ENCODE results near the gene PM20D1.

The PM20D1 gene

DNA sequence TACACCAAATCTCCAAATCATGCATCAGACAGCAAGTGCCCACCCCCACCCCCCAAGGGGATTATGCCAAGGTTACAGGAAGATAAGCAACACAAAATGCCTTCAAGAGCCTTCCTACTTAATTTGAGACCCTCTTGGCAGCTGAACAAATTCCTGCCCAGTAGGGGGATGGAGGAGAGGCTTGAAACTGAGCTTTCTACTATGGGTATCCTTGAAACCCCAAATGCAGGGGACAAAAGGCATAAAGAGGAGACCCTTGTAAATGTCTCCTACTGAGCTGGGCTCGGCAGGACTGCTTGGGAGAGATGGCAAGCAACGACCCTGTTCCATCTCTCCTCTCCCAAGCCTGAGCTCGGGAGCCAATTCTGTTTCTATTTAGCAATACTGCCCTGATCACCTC is 40.5 kb downstream of the PM20D1 start:
- H3K27ac ChIP-seq (ENCODE audit: low read depth, low read length), result no peak overlapping the region
- no peaks in the 10 kb centered on the region for H3K9me3 ChIP-seq (ENCODE audit: control insufficient read depth in 1 of 2, low read length in 2 of 2)
- H3K4me3 ChIP-seq (ENCODE audit: low read depth in 1 of 2, low read length in 2 of 2), result no peak overlapping the region
- H3K9ac ChIP-seq (ENCODE audit: low read depth in 1 of 2, low read length in 2 of 2), result no peak overlapping the region
- H3K4me1 ChIP-seq (ENCODE audit: control insufficient read depth in 1 of 2, insufficient read depth in 2 of 2, low read length in 2 of 2), result peaks cover 15 to 26% of the 10 kb centered on the region in 2 donors
- peaks cover 0 to 5% of the 10 kb centered on the region in 2 donors for H3K36me3 ChIP-seq (ENCODE audit: control insufficient read depth in 1 of 2, insufficient read depth in 2 of 2, low read length in 2 of 2)
- peaks cover 0 to 8% of the 10 kb centered on the region in 2 donors for H3K27me3 ChIP-seq (ENCODE audit: control insufficient read depth in 1 of 2, insufficient read depth in 2 of 2, low read length in 2 of 2)

DNA sequence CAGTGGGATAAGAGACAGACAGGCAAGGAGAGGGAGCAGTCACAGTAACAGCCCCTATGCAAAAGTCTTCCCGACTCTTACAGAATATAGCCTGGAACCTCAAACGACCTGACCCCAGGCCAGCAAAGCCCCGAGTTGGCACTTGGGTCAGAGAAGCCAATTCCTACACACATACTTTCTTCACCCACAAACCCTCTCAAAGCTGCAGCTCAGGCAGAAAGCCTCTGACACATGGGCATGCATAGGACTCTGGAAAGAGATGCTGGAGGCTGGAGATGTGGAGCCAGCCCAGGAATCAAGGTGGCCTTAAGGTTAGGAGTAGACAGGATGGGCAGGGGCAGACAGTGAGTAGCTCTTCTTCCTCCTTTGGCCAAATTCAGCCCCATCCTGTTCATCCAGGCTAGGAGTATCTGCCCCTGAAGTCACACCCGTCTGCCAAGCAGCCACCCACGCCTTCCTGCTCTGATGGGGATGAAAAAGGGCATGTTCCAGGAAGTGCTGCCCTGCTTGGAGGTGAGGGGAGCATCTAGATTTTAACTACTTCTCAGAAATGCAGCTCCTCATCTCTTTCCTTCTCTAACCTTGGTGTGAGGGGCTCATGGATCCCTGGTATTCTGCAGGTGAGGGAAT is 44.7 kb downstream of the PM20D1 start:
- Histone ChIP-seq H3K36me3 (ENCODE audit: control insufficient read depth in 1 of 2, insufficient read depth in 2 of 2, low read length in 2 of 2) (peaks cover 0 to 5% of the 10 kb centered on the region in 2 donors), H3K4me1 (ENCODE audit: control insufficient read depth in 1 of 2, insufficient read depth in 2 of 2, low read length in 2 of 2) (peaks cover 0 to 6% of the 10 kb centered on the region in 2 donors), H3K4me3 (ENCODE audit: low read depth in 1 of 2, low read length in 2 of 2) (no peak overlapping the region), H3K9me3 (ENCODE audit: control insufficient read depth in 1 of 2, low read length in 2 of 2) (no peaks in the 10 kb centered on the region), H3K27ac (ENCODE audit: low read depth, low read length) (no peak overlapping the region), H3K9ac (ENCODE audit: low read depth in 1 of 2, low read length in 2 of 2) (no peak overlapping the region), H3K27me3 (ENCODE audit: control insufficient read depth in 1 of 2, insufficient read depth in 2 of 2, low read length in 2 of 2) (no peaks in the 10 kb centered on the region)

DNA sequence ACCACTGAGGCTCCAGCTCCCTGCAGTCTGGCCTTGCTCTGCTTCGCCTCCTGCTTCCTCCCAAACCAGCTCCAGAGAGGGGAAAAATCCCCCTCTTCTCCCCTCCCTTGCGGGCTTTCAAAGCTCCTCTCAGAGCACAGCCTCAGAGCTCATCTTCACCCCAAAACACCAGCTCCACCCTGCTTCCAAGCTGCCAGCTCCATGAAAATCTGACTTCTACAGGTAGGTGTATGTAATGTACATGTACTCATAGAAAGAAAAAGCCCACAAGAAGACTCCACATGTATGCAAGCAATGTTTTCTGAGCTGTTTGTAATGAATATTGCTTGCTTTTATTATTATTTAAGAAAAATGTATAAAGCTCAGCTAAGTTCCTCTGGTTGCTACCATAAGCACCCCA is 45.3 kb downstream of the PM20D1 start:
- Histone ChIP-seq H3K27ac (ENCODE audit: low read depth, low read length) (no peak overlapping the region), H3K9ac (ENCODE audit: low read depth in 1 of 2, low read length in 2 of 2) (no peak overlapping the region), H3K27me3 (ENCODE audit: control insufficient read depth in 1 of 2, insufficient read depth in 2 of 2, low read length in 2 of 2) (no peaks in the 10 kb centered on the region), H3K4me3 (ENCODE audit: low read depth in 1 of 2, low read length in 2 of 2) (no peak overlapping the region), H3K9me3 (ENCODE audit: control insufficient read depth in 1 of 2, low read length in 2 of 2) (no peaks in the 10 kb centered on the region), H3K4me1 (ENCODE audit: control insufficient read depth in 1 of 2, insufficient read depth in 2 of 2, low read length in 2 of 2) (peaks cover 0 to under 1% of the 10 kb centered on the region in 2 donors), H3K36me3 (ENCODE audit: control insufficient read depth in 1 of 2, insufficient read depth in 2 of 2, low read length in 2 of 2) (peaks cover 0 to 2% of the 10 kb centered on the region in 2 donors)

DNA sequence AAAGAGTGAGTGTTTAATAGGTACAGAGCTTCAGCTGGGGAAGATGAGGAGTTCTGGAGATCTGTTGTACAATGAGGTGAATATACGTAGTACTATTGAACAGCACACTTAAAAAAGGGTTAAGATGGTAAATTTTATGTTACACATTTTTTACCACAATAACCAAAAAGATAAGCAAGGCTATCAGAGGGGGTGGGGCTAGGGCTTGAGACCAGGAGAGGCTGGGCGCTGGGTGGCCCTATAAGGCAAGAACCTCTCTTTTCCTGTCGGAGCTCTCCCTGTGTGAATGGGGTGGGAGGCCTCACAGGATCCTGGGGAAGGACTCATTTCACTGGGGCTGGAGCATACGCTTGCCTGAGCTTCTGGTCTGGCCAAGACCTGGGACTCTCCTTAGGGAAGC is 45.9 kb downstream of the PM20D1 start:
- no peak overlapping the region for H3K4me3 ChIP-seq (ENCODE audit: low read depth in 1 of 2, low read length in 2 of 2)
- H3K36me3 ChIP-seq (ENCODE audit: control insufficient read depth in 1 of 2, insufficient read depth in 2 of 2, low read length in 2 of 2), result peaks cover 0 to 8% of the 10 kb centered on the region in 2 donors
- H3K9ac ChIP-seq (ENCODE audit: low read depth in 1 of 2, low read length in 2 of 2), result no peak overlapping the region
- no peak overlapping the region for H3K27ac ChIP-seq (ENCODE audit: low read depth, low read length)
- H3K27me3 ChIP-seq (ENCODE audit: control insufficient read depth in 1 of 2, insufficient read depth in 2 of 2, low read length in 2 of 2), result no peaks in the 10 kb centered on the region
- H3K4me1 ChIP-seq (ENCODE audit: control insufficient read depth in 1 of 2, insufficient read depth in 2 of 2, low read length in 2 of 2), result peaks cover 0 to under 1% of the 10 kb centered on the region in 2 donors
- H3K9me3 ChIP-seq (ENCODE audit: control insufficient read depth in 1 of 2, low read length in 2 of 2), result no peaks in the 10 kb centered on the region

DNA sequence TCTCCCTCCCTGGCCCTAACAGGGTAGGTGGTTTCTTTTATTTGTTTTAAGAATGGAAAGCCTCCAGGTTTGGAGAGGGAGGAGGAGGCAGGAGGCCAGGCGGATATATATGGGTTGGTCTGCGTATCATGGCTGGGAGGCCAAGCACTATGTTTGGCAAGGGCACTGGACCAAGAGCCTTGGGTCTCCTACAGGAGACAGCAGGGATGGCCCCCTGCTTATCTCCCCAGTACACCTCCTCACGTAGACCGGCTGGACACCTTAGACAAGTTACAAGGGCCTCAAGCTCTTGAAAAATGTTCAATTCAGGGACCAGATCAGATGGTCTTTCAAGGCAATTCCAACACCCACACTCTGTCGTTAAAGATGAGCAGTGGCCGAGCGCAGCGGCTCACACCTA is 47.9 kb downstream of the PM20D1 start:
- Histone ChIP-seq H3K27ac (ENCODE audit: low read depth, low read length) (no peak overlapping the region), H3K36me3 (ENCODE audit: control insufficient read depth in 1 of 2, insufficient read depth in 2 of 2, low read length in 2 of 2) (peaks cover 0 to 26% of the 10 kb centered on the region in 2 donors), H3K27me3 (ENCODE audit: control insufficient read depth in 1 of 2, insufficient read depth in 2 of 2, low read length in 2 of 2) (no peaks in the 10 kb centered on the region), H3K9ac (ENCODE audit: low read depth in 1 of 2, low read length in 2 of 2) (no peak overlapping the region), H3K4me1 (ENCODE audit: control insufficient read depth in 1 of 2, insufficient read depth in 2 of 2, low read length in 2 of 2) (peaks cover 0 to 3% of the 10 kb centered on the region in 2 donors), H3K9me3 (ENCODE audit: control insufficient read depth in 1 of 2, low read length in 2 of 2) (no peaks in the 10 kb centered on the region), H3K4me3 (ENCODE audit: low read depth in 1 of 2, low read length in 2 of 2) (no peak overlapping the region)

DNA sequence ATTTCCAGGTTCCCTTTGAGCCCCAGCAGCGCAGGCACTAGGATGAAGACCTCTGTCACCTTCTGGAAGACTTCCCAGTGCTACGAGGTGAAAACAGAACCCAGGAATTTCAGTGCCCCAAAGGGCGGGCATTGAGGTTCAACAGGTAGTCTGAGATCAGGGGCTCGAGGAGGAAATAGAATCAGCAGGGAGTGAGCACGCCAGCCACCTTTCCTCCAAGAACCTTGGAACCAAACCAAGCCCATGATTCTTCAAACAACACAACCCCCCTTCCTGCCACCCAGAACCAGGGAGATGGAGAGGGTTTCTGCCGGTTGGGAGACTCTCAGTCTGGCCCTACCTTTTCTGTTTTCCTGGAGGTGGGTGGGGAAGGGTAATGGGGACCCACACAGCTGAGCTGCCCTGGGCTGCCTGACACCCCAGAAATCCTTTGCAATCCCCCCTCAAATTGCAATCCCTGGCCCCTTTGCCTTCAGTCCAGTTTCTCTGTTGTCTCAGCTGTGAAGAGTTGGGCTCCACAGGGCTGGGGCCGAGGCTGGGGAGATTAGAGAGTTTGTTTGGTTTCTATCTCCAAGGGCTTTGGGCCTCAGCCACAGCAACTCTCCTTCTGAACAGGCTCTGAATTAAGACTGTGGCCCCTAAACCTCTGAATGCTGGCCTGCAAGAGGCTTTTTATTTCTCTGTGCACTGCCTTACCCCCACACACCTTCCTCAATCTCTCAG is 48.8 kb downstream of the PM20D1 start:
- Histone ChIP-seq H3K4me1 (ENCODE audit: control insufficient read depth in 1 of 2, insufficient read depth in 2 of 2, low read length in 2 of 2) (peaks cover 0 to 3% of the 10 kb centered on the region in 2 donors), H3K9me3 (ENCODE audit: control insufficient read depth in 1 of 2, low read length in 2 of 2) (no peaks in the 10 kb centered on the region), H3K9ac (ENCODE audit: low read depth in 1 of 2, low read length in 2 of 2) (no peak overlapping the region), H3K36me3 (ENCODE audit: control insufficient read depth in 1 of 2, insufficient read depth in 2 of 2, low read length in 2 of 2) (peaks cover 0 to 31% of the 10 kb centered on the region in 2 donors), H3K27ac (ENCODE audit: low read depth, low read length) (no peak overlapping the region), H3K4me3 (ENCODE audit: low read depth in 1 of 2, low read length in 2 of 2) (no peak overlapping the region), H3K27me3 (ENCODE audit: control insufficient read depth in 1 of 2, insufficient read depth in 2 of 2, low read length in 2 of 2) (no peaks in the 10 kb centered on the region)

DNA sequence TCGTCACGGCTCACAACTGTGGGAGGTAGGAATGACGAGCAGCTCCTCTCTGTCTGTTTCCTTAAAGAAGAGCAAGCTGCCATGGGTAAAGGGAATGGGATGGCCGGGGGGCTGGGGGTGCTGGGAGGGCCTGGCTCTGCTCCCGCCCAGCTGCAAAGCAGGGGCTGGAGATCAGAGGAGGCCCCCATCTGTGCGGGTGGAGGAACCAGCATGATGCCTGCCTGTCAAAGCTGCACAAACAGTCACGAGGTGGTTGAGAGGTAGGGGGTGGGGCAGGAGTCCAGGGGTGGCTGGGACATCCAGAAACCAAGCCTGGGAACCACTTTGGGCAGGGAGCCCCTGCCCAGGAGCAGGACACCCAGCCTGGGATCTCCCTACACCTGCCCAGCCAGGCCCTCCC is 49.5 kb downstream of the PM20D1 start:
- no peak overlapping the region for H3K9ac ChIP-seq (ENCODE audit: low read depth in 1 of 2, low read length in 2 of 2)
- H3K27ac ChIP-seq (ENCODE audit: low read depth, low read length), result no peak overlapping the region
- H3K4me1 ChIP-seq (ENCODE audit: control insufficient read depth in 1 of 2, insufficient read depth in 2 of 2, low read length in 2 of 2), result peaks cover 0 to 3% of the 10 kb centered on the region in 2 donors
- no peaks in the 10 kb centered on the region for H3K27me3 ChIP-seq (ENCODE audit: control insufficient read depth in 1 of 2, insufficient read depth in 2 of 2, low read length in 2 of 2)
- H3K9me3 ChIP-seq (ENCODE audit: control insufficient read depth in 1 of 2, low read length in 2 of 2), result no peaks in the 10 kb centered on the region
- H3K36me3 ChIP-seq (ENCODE audit: control insufficient read depth in 1 of 2, insufficient read depth in 2 of 2, low read length in 2 of 2), result peaks cover 0 to 37% of the 10 kb centered on the region in 2 donors
- no peak overlapping the region for H3K4me3 ChIP-seq (ENCODE audit: low read depth in 1 of 2, low read length in 2 of 2)

DNA sequence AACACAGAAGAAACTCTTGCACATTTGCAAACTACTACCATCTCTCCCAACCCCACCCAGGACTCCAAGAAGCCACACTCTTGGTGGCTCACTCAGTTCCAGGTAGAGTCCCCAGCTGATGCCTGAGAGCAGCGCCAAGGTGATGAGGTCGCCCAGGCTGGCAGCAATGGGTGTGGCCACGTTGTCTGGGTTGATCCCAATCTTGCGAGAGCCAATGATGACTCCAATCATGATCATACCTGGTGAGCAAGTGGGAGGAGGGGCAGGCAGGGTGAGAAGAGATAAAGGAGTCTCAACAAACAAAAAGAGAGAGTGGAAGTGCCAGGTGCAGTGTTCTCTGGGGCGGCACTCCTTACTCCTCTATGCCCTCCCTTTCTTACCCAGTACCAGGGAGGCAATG is 51.4 kb downstream of the PM20D1 start:
- Histone ChIP-seq H3K9me3 (ENCODE audit: control insufficient read depth in 1 of 2, low read length in 2 of 2) (no peaks in the 10 kb centered on the region), H3K9ac (ENCODE audit: low read depth in 1 of 2, low read length in 2 of 2) (no peak overlapping the region), H3K27ac (ENCODE audit: low read depth, low read length) (no peak overlapping the region), H3K4me3 (ENCODE audit: low read depth in 1 of 2, low read length in 2 of 2) (no peak overlapping the region), H3K36me3 (ENCODE audit: control insufficient read depth in 1 of 2, insufficient read depth in 2 of 2, low read length in 2 of 2) (peaks cover 8 to 45% of the 10 kb centered on the region in 2 donors), H3K4me1 (ENCODE audit: control insufficient read depth in 1 of 2, insufficient read depth in 2 of 2, low read length in 2 of 2) (peaks cover 0 to 3% of the 10 kb centered on the region in 2 donors), H3K27me3 (ENCODE audit: control insufficient read depth in 1 of 2, insufficient read depth in 2 of 2, low read length in 2 of 2) (no peaks in the 10 kb centered on the region)

DNA sequence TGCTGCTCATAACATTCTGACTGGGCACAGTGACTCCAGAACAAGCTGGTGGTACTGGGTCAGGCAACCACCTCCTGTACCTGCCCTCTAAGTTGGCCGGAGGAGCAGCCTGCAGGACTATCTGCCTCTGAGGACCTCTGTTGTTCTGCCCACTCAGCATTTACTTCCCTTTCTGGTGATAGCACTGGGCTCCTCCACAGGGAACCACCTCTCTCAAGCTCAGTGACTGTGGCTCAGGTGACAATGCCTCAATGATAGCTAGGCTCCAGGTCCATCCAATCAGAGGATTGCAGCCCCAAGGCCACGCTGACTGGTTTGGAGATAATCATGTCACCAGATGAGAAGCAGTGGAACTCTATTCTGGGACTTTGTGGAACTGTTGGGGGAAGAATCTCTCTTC is 52.8 kb downstream of the PM20D1 start:
- H3K27me3 ChIP-seq (ENCODE audit: control insufficient read depth in 1 of 2, insufficient read depth in 2 of 2, low read length in 2 of 2), result no peaks in the 10 kb centered on the region
- H3K27ac ChIP-seq (ENCODE audit: low read depth, low read length), result no peak overlapping the region
- H3K9me3 ChIP-seq (ENCODE audit: control insufficient read depth in 1 of 2, low read length in 2 of 2), result no peaks in the 10 kb centered on the region
- peaks cover 12 to 45% of the 10 kb centered on the region in 2 donors for H3K36me3 ChIP-seq (ENCODE audit: control insufficient read depth in 1 of 2, insufficient read depth in 2 of 2, low read length in 2 of 2)
- H3K9ac ChIP-seq (ENCODE audit: low read depth in 1 of 2, low read length in 2 of 2), result no peak overlapping the region
- H3K4me1 ChIP-seq (ENCODE audit: control insufficient read depth in 1 of 2, insufficient read depth in 2 of 2, low read length in 2 of 2), result peaks cover 0 to 3% of the 10 kb centered on the region in 2 donors
- H3K4me3 ChIP-seq (ENCODE audit: low read depth in 1 of 2, low read length in 2 of 2), result no peak overlapping the region

DNA sequence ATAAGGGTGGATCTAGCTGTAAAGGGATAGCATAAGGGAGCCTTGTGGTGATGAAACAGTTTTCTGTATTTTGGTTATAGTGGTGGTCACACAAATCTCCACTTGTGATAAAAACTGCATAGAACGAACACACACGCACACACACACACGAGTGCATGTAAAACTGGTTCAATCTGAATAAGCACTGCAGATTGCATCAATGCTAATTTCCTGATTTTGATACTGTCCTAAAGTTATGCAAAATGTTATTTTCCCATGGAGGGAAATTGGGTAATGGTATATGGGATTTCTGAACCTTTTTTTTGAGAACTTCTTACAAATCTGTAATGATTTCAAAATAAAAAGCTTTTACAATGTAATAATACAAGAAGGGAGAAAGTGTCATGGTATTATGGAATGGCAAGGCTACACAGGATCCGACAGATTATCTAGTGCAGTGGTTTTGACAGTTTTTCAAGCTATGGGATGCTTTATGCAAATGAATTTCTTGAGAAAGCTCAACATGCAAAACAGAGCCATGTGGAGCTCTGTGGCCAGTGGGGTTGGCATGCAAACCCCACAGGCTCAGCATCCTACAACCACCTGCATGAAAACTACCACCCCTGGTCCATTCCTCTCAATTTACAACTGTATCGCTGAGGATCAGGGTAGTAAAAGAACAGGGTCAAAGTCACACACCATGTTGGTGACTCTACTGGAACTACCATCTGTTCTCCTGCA is 55.8 kb downstream of the PM20D1 start:
- H3K4me3 ChIP-seq (ENCODE audit: low read depth in 1 of 2, low read length in 2 of 2), result no peak overlapping the region
- H3K9me3 ChIP-seq (ENCODE audit: control insufficient read depth in 1 of 2, low read length in 2 of 2), result no peaks in the 10 kb centered on the region
- no peak overlapping the region for H3K9ac ChIP-seq (ENCODE audit: low read depth in 1 of 2, low read length in 2 of 2)
- H3K27me3 ChIP-seq (ENCODE audit: control insufficient read depth in 1 of 2, insufficient read depth in 2 of 2, low read length in 2 of 2), result no peaks in the 10 kb centered on the region
- H3K4me1 ChIP-seq (ENCODE audit: control insufficient read depth in 1 of 2, insufficient read depth in 2 of 2, low read length in 2 of 2), result peaks cover 0 to 3% of the 10 kb centered on the region in 2 donors
- peaks cover 12 to 44% of the 10 kb centered on the region in 2 donors for H3K36me3 ChIP-seq (ENCODE audit: control insufficient read depth in 1 of 2, insufficient read depth in 2 of 2, low read length in 2 of 2)
- no peak overlapping the region for H3K27ac ChIP-seq (ENCODE audit: low read depth, low read length)

All from duodenal mucosa (tissue), 2 donors.